Glutamatergic neuron (in vitro differentiated cells): ENCODE data around the gene DNAJC21. TPM values are rescaled to one million over a fixed set of nuclear protein-coding genes. Genes with fewer than 3 reads are reported as not detected.

Experiments used
- DNase-seq: peaks from one replicate; pipeline ENCODE4 v3.0.0; 2022
- H3K27ac Mint-ChIP-seq: one replicate; pipeline ENCODE4 v1.8.0; 2020; ENCODE audit warnings: mild to moderate bottlenecking, mixed read lengths, inconsistent platforms; ENCODE audit not compliant: unreplicated experiment
- H3K27me3 Mint-ChIP-seq: one replicate; pipeline ENCODE4 v1.8.0; 2020; ENCODE audit warnings: mild to moderate bottlenecking, moderate library complexity, mixed read lengths, inconsistent platforms; ENCODE audit not compliant: unreplicated experiment
- H3K36me3 Mint-ChIP-seq: one replicate; pipeline ENCODE4 v1.8.0; 2020; ENCODE audit warnings: mild to moderate bottlenecking, mixed read lengths, inconsistent platforms; ENCODE audit not compliant: unreplicated experiment
- H3K4me1 Mint-ChIP-seq: one replicate; pipeline ENCODE4 v1.8.0; 2020; ENCODE audit warnings: mild to moderate bottlenecking, low read depth, mixed read lengths, inconsistent platforms; ENCODE audit not compliant: unreplicated experiment
- H3K4me3 Mint-ChIP-seq: one replicate; pipeline ENCODE4 v1.8.0; 2020; ENCODE audit warnings: mild to moderate bottlenecking, mixed read lengths, inconsistent platforms; ENCODE audit not compliant: unreplicated experiment
- H3K9me3 Mint-ChIP-seq: one replicate; pipeline ENCODE4 v1.8.0; 2020; ENCODE audit warnings: mild to moderate bottlenecking, moderate library complexity, mixed read lengths, inconsistent platforms; ENCODE audit not compliant: unreplicated experiment
- CTCF ChIP-seq: fragments of 200-600 bp; sonication (generic); IDR thresholded peaks from one replicate; pipeline ENCODE4 v1.5.0; 2021; ENCODE audit not compliant: partially characterized antibody, unreplicated experiment
- total RNA-seq: library from RNA; stranded (reverse); fragmentation: NEBNext Ultra II Directional; extraction: Animal tissue kit (Norgen Biotek cat#: 25700); gene quantifications from one replicate; pipeline ENCODE4 v1.2.1, GENCODE V29; 2021; ENCODE audit not compliant: unreplicated experiment

Gene DNAJC21
- total RNA-seq, 1 donor from 2014 or later, result 28.6 TPM

- no peaks in the 10 kb centered on the region for H3K4me1 Mint-ChIP-seq
- H3K27me3 Mint-ChIP-seq, result no peaks in the 10 kb centered on the region
- DNase-seq, result no peak
- no peaks in the 10 kb centered on the region for H3K9me3 Mint-ChIP-seq
- no peak for TF ChIP-seq CTCF
- no peaks in the 10 kb centered on the region for H3K36me3 Mint-ChIP-seq
- no peak overlapping the region for H3K27ac Mint-ChIP-seq
- H3K4me3 Mint-ChIP-seq, result no peak overlapping the region
Observed at GRCh38 chr5:34899066-34899465, 30.3 kb upstream of the DNAJC21 start.

- H3K9me3 Mint-ChIP-seq, result no peaks in the 10 kb centered on the region
- no peaks in the 10 kb centered on the region for H3K4me1 Mint-ChIP-seq
- no peak overlapping the region for H3K27ac Mint-ChIP-seq
- no peak for TF ChIP-seq CTCF
- H3K27me3 Mint-ChIP-seq, result no peaks in the 10 kb centered on the region
- no peak overlapping the region for H3K4me3 Mint-ChIP-seq
- H3K36me3 Mint-ChIP-seq, result no peaks in the 10 kb centered on the region
- no peak for DNase-seq
Observed at GRCh38 chr5:34900652-34901051, 28.7 kb upstream of the DNAJC21 start.

GRCh38 chr5:34903260-34903659 lies 26.1 kb upstream of the DNAJC21 start:
- no peaks in the 10 kb centered on the region for H3K36me3 Mint-ChIP-seq
- H3K27me3 Mint-ChIP-seq, result no peaks in the 10 kb centered on the region
- H3K4me3 Mint-ChIP-seq, result no peak overlapping the region
- H3K4me1 Mint-ChIP-seq, result no peaks in the 10 kb centered on the region
- H3K9me3 Mint-ChIP-seq, result no peaks in the 10 kb centered on the region
- no peak for TF ChIP-seq CTCF
- no peak overlapping the region for H3K27ac Mint-ChIP-seq
- DNase-seq, result no peak

GRCh38 chr5:34905564-34905963 lies 23.8 kb upstream of the DNAJC21 start:
- H3K27me3 Mint-ChIP-seq, result no peaks in the 10 kb centered on the region
- DNase-seq, result no peak
- no peaks in the 10 kb centered on the region for H3K9me3 Mint-ChIP-seq
- no peak overlapping the region for H3K27ac Mint-ChIP-seq
- no peaks in the 10 kb centered on the region for H3K4me1 Mint-ChIP-seq
- H3K36me3 Mint-ChIP-seq, result no peaks in the 10 kb centered on the region
- TF ChIP-seq CTCF, result peak; percentile 21
- H3K4me3 Mint-ChIP-seq, result no peak overlapping the region

- Mint-ChIP-seq H3K36me3 (no peaks in the 10 kb centered on the region), H3K4me1 (peaks cover 9% of the 10 kb centered on the region), H3K27me3 (no peaks in the 10 kb centered on the region), H3K4me3 (no peak overlapping the region), H3K27ac (no peak overlapping the region), H3K9me3 (no peaks in the 10 kb centered on the region)
- no peak for DNase-seq
- no peak for TF ChIP-seq CTCF
Observed at GRCh38 chr5:34913072-34913471, 16.3 kb upstream of the DNAJC21 start.
